GM21717 (cell line): Measurements from ENCODE around the gene LAMTOR4.
"Not testable (repeated sequence)": the region's sequence is repeated elsewhere in the genome, so short reads cannot be mapped to it uniquely, and the experiment has no call there.

Experiments used
- ATAC-seq: cut with Tn5 transposase; IDR thresholded peaks from one replicate; pipeline ENCODE4 v1.9.1; 2021; ENCODE audit warnings: mild to moderate bottlenecking, moderate library complexity; ENCODE audit not compliant: unreplicated experiment

The LAMTOR4 gene

GRCh38 chr7:100169147-100169850 is 20.6 kb downstream of the LAMTOR4 start:
- no peak for ATAC-seq

GRCh38 chr7:100170101-100170897 is 21.6 kb downstream of the LAMTOR4 start:
- ATAC-seq, result no peak

- no peak for ATAC-seq
Observed at GRCh38 chr7:100171087-100171681, 22.5 kb downstream of the LAMTOR4 start.

- ATAC-seq, result no peak
Observed at GRCh38 chr7:100171840-100172239, 23.1 kb downstream of the LAMTOR4 start.

- no peak for ATAC-seq
Observed at GRCh38 chr7:100173806-100174495, 25.2 kb downstream of the LAMTOR4 start.

- no peak for ATAC-seq
Observed at GRCh38 chr7:100174582-100174981, 25.9 kb downstream of the LAMTOR4 start.

GRCh38 chr7:100175296-100175935 is 26.7 kb downstream of the LAMTOR4 start:
- ATAC-seq, result no peak

- ATAC-seq, result no peak
Observed at GRCh38 chr7:100176096-100177044, 27.7 kb downstream of the LAMTOR4 start.

GRCh38 chr7:100177045-100178001 is 28.6 kb downstream of the LAMTOR4 start, which contains the start of the genes GPC2 and STAG3:
GPC2 (minus strand) TSS chr7:100177381; CDS start chr7:100177199, 182 bp downstream.
STAG3 (plus strand) TSS chr7:100177918; CDS start chr7:100180557, 2,639 bp downstream.
- ATAC-seq, result peak; percentile 81

- not testable (repeated sequence) for ATAC-seq
Observed at GRCh38 chr7:100180084-100180483, 31.4 kb downstream of the LAMTOR4 start.

- ATAC-seq, result not testable (repeated sequence)
Observed at GRCh38 chr7:100182616-100183015, 33.9 kb downstream of the LAMTOR4 start.

GRCh38 chr7:100183090-100183489 is 34.4 kb downstream of the LAMTOR4 start:
- not testable (repeated sequence) for ATAC-seq

GRCh38 chr7:100185726-100186125 is 37.0 kb downstream of the LAMTOR4 start:
- no peak for ATAC-seq

GRCh38 chr7:100189061-100189460 is 40.3 kb downstream of the LAMTOR4 start:
- no peak for ATAC-seq

GRCh38 chr7:100190048-100190711 is 41.5 kb downstream of the LAMTOR4 start:
- peak; percentile 50 for ATAC-seq

GRCh38 chr7:100191775-100192174 is 43.1 kb downstream of the LAMTOR4 start:
- no peak for ATAC-seq

GRCh38 chr7:100192281-100192862 is 43.7 kb downstream of the LAMTOR4 start:
- not testable (repeated sequence) for ATAC-seq
